ENCODE results near the gene ARHGAP23.

DNA sequence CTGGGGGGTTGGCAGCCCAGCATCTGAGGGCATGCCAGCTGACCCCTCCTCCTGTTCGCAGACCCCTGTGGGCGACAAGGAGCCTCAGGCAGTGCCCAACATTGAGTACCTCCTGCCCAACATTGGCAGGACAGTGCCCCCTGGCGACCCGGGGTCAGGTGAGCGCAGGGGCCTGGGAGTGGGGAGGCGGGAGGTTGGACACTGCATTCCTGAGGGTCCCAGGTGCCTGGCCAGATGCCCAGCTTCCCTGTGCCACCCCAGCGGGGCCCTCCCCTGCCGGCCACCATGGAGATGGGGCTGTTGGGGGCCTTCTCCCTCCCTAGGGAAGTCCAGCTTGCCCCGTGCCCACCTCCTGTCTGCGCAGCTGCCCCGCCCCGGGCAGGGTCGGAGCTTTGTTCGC lies 70.1 kb downstream of the ARHGAP23 start:
- TF ChIP-seq, protein P1, sequence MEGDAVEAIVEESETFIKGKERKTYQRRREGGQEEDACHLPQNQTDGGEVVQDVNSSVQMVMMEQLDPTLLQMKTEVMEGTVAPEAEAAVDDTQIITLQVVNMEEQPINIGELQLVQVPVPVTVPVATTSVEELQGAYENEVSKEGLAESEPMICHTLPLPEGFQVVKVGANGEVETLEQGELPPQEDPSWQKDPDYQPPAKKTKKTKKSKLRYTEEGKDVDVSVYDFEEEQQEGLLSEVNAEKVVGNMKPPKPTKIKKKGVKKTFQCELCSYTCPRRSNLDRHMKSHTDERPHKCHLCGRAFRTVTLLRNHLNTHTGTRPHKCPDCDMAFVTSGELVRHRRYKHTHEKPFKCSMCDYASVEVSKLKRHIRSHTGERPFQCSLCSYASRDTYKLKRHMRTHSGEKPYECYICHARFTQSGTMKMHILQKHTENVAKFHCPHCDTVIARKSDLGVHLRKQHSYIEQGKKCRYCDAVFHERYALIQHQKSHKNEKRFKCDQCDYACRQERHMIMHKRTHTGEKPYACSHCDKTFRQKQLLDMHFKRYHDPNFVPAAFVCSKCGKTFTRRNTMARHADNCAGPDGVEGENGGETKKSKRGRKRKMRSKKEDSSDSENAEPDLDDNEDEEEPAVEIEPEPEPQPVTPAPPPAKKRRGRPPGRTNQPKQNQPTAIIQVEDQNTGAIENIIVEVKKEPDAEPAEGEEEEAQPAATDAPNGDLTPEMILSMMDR (IDR thresholded peaks at IDR 0.05) = no peak
- TF ChIP-seq POLR2A (IDR thresholded peaks at IDR 0.05) = no peak
